PC-9 (cell line): ENCODE results near the gene MSI2.

Source experiments
- EZH2 ChIP-seq: fragments of 200-600 bp; sonication (generic); IDR thresholded peaks from 2 replicates; pipeline ENCODE4 v1.8.0; 2017; ENCODE audit warnings: antibody characterized with exemption, low read depth
- TF ChIP-seq, protein P1 (sequence below): fragments of 200-600 bp; sonication (generic); conservative IDR thresholded peaks from 2 replicates; pipeline ENCODE4 v1.6.1; 2017; ENCODE audit warnings: mixed run types, antibody characterized with exemption, mild to moderate bottlenecking, moderate library complexity

DNA sequence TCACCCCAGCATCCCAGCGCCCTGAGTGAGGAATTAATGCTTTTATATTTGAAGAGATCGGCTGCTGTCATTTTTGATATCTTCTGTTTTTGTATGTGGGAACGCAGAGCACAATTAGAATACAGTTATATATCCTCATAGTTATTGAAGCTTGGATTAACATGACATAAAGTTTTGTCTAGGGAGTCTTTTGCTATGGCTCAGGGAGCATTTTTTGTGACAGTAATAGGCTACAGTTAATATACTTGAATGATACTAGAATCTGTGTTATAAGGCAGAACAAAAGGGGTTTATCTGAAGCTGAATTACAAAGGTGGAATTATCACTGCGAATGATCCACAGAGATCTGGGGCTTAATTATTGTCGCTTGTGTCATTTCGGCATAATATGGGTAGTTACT lies 239.4 kb downstream of the MSI2 start:
- no peak for TF ChIP-seq EZH2
- TF ChIP-seq, protein P1, sequence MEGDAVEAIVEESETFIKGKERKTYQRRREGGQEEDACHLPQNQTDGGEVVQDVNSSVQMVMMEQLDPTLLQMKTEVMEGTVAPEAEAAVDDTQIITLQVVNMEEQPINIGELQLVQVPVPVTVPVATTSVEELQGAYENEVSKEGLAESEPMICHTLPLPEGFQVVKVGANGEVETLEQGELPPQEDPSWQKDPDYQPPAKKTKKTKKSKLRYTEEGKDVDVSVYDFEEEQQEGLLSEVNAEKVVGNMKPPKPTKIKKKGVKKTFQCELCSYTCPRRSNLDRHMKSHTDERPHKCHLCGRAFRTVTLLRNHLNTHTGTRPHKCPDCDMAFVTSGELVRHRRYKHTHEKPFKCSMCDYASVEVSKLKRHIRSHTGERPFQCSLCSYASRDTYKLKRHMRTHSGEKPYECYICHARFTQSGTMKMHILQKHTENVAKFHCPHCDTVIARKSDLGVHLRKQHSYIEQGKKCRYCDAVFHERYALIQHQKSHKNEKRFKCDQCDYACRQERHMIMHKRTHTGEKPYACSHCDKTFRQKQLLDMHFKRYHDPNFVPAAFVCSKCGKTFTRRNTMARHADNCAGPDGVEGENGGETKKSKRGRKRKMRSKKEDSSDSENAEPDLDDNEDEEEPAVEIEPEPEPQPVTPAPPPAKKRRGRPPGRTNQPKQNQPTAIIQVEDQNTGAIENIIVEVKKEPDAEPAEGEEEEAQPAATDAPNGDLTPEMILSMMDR: no peak
